SK-N-MC (cell line): ENCODE data around the gene ATP2B1.
"Not testable (repeated sequence)": the region's sequence is repeated elsewhere in the genome, so short reads cannot be mapped to it uniquely, and the experiment has no call there.

Experiments used
- EZH2 ChIP-seq: fragments of 200-600 bp; sonication (generic); IDR thresholded peaks from one replicate; pipeline ENCODE4 v1.6.1; 2017; ENCODE audit warnings: antibody characterized with exemption
- FOXP2 ChIP-seq: optimal IDR thresholded peaks from 2 replicates; pipeline ENCODE3; 2011; ENCODE audit warnings: mild to moderate bottlenecking, moderate library complexity; ENCODE audit not compliant: insufficient read depth; ENCODE audit errors: extremely low read length, control extremely low read depth
- POLR2AphosphoS5 ChIP-seq: IDR thresholded peaks from 2 replicates; pipeline ENCODE4 v1.6.1; 2012; ENCODE audit warnings: mild to moderate bottlenecking, low read depth, low read length, borderline replicate concordance

- not testable (repeated sequence) for TF ChIP-seq POLR2AphosphoS5, EZH2, FOXP2
These were observed 10.9 kb downstream of the ATP2B1 start for GRCh38 chr12:89697728-89698127.
